HUES6 (cell line): ENCODE data around the gene KPNA6.
A peak's percentile ranks its signal among the peaks of the same experiment; 100 is the strongest.

Experiments used
- H3K27ac ChIP-seq: 2 replicates; pipeline ENCODE4 v1.7.0; 2013; ENCODE audit warnings: low read depth, mild to moderate bottlenecking, low read length, inconsistent platforms
- H3K27me3 ChIP-seq: 2 replicates; pipeline ENCODE4 v1.6.1; 2013; ENCODE audit warnings: low read length; ENCODE audit not compliant: control insufficient read depth, insufficient read depth
- H3K36me3 ChIP-seq: 2 replicates; pipeline ENCODE4 v1.6.1; 2013; ENCODE audit warnings: low read length; ENCODE audit not compliant: control insufficient read depth, insufficient read depth
- H3K4me1 ChIP-seq: 2 replicates; pipeline ENCODE4 v1.6.1; 2013; ENCODE audit warnings: low read length; ENCODE audit not compliant: control insufficient read depth, insufficient read depth
- H3K4me3 ChIP-seq: 2 replicates; pipeline ENCODE4 v1.5.1; 2013; ENCODE audit warnings: low read depth, low read length
- H3K9ac ChIP-seq: one replicate; pipeline ENCODE4 v1.6.1; 2013; ENCODE audit warnings: mild to moderate bottlenecking, low read length
- H3K9me3 ChIP-seq: 2 replicates; pipeline ENCODE4 v1.6.1; 2013; ENCODE audit warnings: low read depth, low read length; ENCODE audit not compliant: control insufficient read depth, insufficient read depth

KPNA6 gene

GRCh38 chr1:32221581-32221979 is 113.7 kb downstream of the KPNA6 start:
- Histone ChIP-seq H3K4me1 (peaks cover 7% of the 10 kb centered on the region; the same call in 1 of the 2 replicates), H3K9ac (peak overlapping the region; percentile 96), H3K9me3 (no peaks in the 10 kb centered on the region), H3K27ac (peak overlapping the region; percentile 34; the same call in 1 of the 2 replicates), H3K36me3 (peaks cover 37% of the 10 kb centered on the region), H3K27me3 (no peaks in the 10 kb centered on the region), H3K4me3 (peak overlapping the region; percentile 99)

GRCh38 chr1:32221980-32222755 is 114.3 kb downstream of the KPNA6 start, which contains the start of the genes EIF3I and TMEM234:
EIF3I (plus strand) TSS chr1:32222407; CDS start chr1:32222442, 35 bp downstream.
TMEM234 (minus strand) TSS chr1:32222353; CDS start chr1:32222322, 31 bp downstream.
- Histone ChIP-seq H3K27ac (peak within 1 kb of the TSS; percentile 82), H3K4me1 (peaks cover 7% of the 10 kb centered on the region; the same call in 1 of the 2 replicates), H3K27me3 (no peaks in the 10 kb centered on the region), H3K36me3 (peaks cover 35% of the 10 kb centered on the region), H3K4me3 (peak within 1 kb of the TSS; percentile 99), H3K9me3 (no peaks in the 10 kb centered on the region), H3K9ac (peak within 1 kb of the TSS; percentile 96)

DNA sequence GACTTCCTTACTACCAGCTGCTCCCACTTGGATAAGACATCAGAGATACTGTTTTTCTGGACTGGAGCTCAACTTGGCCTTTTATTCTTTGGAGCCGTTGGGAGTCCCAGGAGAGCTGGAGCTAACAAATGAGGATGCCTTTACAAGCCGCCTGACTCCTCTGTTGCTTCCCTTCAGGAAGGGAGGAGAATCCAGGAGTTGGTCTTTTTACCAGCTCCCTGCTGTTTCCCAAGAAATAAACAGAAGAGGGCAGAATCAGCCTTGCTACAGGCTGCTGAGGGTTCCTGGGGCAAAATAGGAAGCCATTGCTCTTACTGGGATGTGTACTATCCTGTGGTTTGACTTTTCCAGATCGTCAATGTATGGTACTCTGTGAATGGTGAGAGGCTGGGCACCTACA is 115.8 kb downstream of the KPNA6 start:
- H3K27ac ChIP-seq: no peak overlapping the region
- no peaks in the 10 kb centered on the region for H3K27me3 ChIP-seq
- H3K9ac ChIP-seq: peak overlapping the region; percentile 28
- H3K4me1 ChIP-seq: peaks cover 7% of the 10 kb centered on the region; the same call in 1 of the 2 replicates
- peaks cover 50% of the 10 kb centered on the region for H3K36me3 ChIP-seq
- H3K9me3 ChIP-seq: no peaks in the 10 kb centered on the region
- H3K4me3 ChIP-seq: no peak overlapping the region

DNA sequence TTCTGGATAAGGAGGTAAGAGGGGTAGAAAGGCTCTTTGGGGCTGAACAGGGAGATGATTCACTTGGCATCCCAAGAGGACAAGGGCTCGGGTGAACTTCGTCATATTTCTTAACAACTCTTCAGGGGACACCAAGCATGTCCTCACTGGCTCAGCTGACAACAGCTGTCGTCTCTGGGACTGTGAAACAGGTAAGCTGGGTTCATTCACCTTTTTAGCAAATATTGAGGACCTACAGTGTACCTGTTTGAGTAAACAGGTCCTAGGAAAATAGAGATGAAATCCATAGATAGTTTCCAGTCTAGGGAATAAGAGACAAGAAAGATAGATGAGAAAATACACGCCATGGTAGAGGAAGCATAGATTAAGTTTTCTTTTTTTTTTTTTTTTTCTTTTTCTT is 116.4 kb downstream of the KPNA6 start:
- H3K27ac ChIP-seq: no peak overlapping the region
- H3K4me3 ChIP-seq: no peak overlapping the region
- H3K27me3 ChIP-seq: no peaks in the 10 kb centered on the region
- H3K36me3 ChIP-seq: peaks cover 56% of the 10 kb centered on the region
- H3K9me3 ChIP-seq: no peaks in the 10 kb centered on the region
- H3K4me1 ChIP-seq: peaks cover 7% of the 10 kb centered on the region; the same call in 1 of the 2 replicates
- no peak overlapping the region for H3K9ac ChIP-seq
